ENCODE results near the gene BBS9.

GRCh38 chr7:33582533-33582932 is 453.2 kb downstream of the BBS9 start:
- no peak for TF ChIP-seq CTCF (IDR thresholded peaks at IDR 0.05)
- no peak for TF ChIP-seq POLR2A (IDR thresholded peaks at IDR 0.05)
- TF ChIP-seq POLR2AphosphoS5 (IDR thresholded peaks at IDR 0.05) = no peak
- no peak for TF ChIP-seq EP300 (IDR thresholded peaks at IDR 0.05)

Measured in gastroesophageal sphincter (tissue), 3 donors.